Measurements from ENCODE around the gene SLC35F4. TPM values are rescaled to one million over a fixed set of nuclear protein-coding genes. Genes with fewer than 3 reads are reported as not detected.

Gene SLC35F4
- total RNA-seq, 1 experiment from 2014 or later = not detected

GRCh38 chr14:57573173-57573572 is 292.7 kb downstream of the SLC35F4 start:
- Histone ChIP-seq H3K9me3 (ENCODE audit: low read depth, low read length, poor library complexity, severe bottlenecking) (no peaks in the 10 kb centered on the region), H3K4me3 (ENCODE audit: low read depth, low read length, poor library complexity, severe bottlenecking) (no peak overlapping the region), H3K27me3 (replicated peaks; ENCODE audit: insufficient read depth, low read depth, low read length, poor library complexity) (no peaks in the 10 kb centered on the region), H3K4me1 (ENCODE audit: insufficient read depth, low read length, poor library complexity, severe bottlenecking) (peaks cover 4% of the 10 kb centered on the region), H3K27ac (ENCODE audit: low read depth, low read length, poor library complexity, severe bottlenecking) (no peak overlapping the region), H3K36me3 (ENCODE audit: insufficient read depth, low read length, poor library complexity, severe bottlenecking) (no peaks in the 10 kb centered on the region)
- no peak for DNase-seq (ENCODE audit: low spot score)
- ChIA-PET POLR2A (ENCODE audit: low non-redundant PET) (no interaction called here), CTCF (no interaction called here)
- no TSS peak for BruUV-seq (replicated peaks)
- TF ChIP-seq, protein P1, sequence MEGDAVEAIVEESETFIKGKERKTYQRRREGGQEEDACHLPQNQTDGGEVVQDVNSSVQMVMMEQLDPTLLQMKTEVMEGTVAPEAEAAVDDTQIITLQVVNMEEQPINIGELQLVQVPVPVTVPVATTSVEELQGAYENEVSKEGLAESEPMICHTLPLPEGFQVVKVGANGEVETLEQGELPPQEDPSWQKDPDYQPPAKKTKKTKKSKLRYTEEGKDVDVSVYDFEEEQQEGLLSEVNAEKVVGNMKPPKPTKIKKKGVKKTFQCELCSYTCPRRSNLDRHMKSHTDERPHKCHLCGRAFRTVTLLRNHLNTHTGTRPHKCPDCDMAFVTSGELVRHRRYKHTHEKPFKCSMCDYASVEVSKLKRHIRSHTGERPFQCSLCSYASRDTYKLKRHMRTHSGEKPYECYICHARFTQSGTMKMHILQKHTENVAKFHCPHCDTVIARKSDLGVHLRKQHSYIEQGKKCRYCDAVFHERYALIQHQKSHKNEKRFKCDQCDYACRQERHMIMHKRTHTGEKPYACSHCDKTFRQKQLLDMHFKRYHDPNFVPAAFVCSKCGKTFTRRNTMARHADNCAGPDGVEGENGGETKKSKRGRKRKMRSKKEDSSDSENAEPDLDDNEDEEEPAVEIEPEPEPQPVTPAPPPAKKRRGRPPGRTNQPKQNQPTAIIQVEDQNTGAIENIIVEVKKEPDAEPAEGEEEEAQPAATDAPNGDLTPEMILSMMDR (conservative IDR thresholded peaks at IDR 0.05; ENCODE audit: low read depth, low read length) = no peak
- TF ChIP-seq EZH2 (IDR thresholded peaks at IDR 0.05; ENCODE audit: borderline replicate concordance, low read depth, low read length, poor library complexity, severe bottlenecking) = no peak
- intact Hi-C loops (cut with micrococcal nuclease; ENCODE audit: unreplicated experiment) = no loop called here

GRCh38 chr14:57568554-57568953 is 297.3 kb downstream of the SLC35F4 start:
- intact Hi-C loops (cut with micrococcal nuclease; ENCODE audit: unreplicated experiment) = no loop called here
- Histone ChIP-seq H3K27me3 (replicated peaks; ENCODE audit: insufficient read depth, low read depth, low read length, poor library complexity) (no peaks in the 10 kb centered on the region), H3K4me1 (ENCODE audit: insufficient read depth, low read length, poor library complexity, severe bottlenecking) (peaks cover 4% of the 10 kb centered on the region), H3K4me3 (ENCODE audit: low read depth, low read length, poor library complexity, severe bottlenecking) (no peak overlapping the region), H3K36me3 (ENCODE audit: insufficient read depth, low read length, poor library complexity, severe bottlenecking) (no peaks in the 10 kb centered on the region), H3K9me3 (ENCODE audit: low read depth, low read length, poor library complexity, severe bottlenecking) (no peaks in the 10 kb centered on the region), H3K27ac (ENCODE audit: low read depth, low read length, poor library complexity, severe bottlenecking) (no peak overlapping the region)
- CTCF ChIA-PET = no interaction called here
- no peak for TF ChIP-seq EZH2 (IDR thresholded peaks at IDR 0.05; ENCODE audit: borderline replicate concordance, low read depth, low read length, poor library complexity, severe bottlenecking)
- TF ChIP-seq, protein P1 (conservative IDR thresholded peaks at IDR 0.05; ENCODE audit: low read depth, low read length) = no peak
- POLR2A ChIA-PET (ENCODE audit: low non-redundant PET) = no interaction called here
- no peak for DNase-seq (ENCODE audit: low spot score)
- BruUV-seq (replicated peaks) = no TSS peak

- no peaks in the 10 kb centered on the region for H3K9me3 ChIP-seq (ENCODE audit: low read depth, low read length, poor library complexity, severe bottlenecking)
- no peak overlapping the region for H3K4me3 ChIP-seq (ENCODE audit: low read depth, low read length, poor library complexity, severe bottlenecking)
- H3K4me1 ChIP-seq (ENCODE audit: insufficient read depth, low read length, poor library complexity, severe bottlenecking) = peaks cover 1% of the 10 kb centered on the region
- intact Hi-C loops (cut with micrococcal nuclease; ENCODE audit: unreplicated experiment) = no loop called here
- BruUV-seq (replicated peaks) = no TSS peak
- POLR2A ChIA-PET (ENCODE audit: low non-redundant PET) = no interaction called here
- no peak for TF ChIP-seq EZH2 (IDR thresholded peaks at IDR 0.05; ENCODE audit: borderline replicate concordance, low read depth, low read length, poor library complexity, severe bottlenecking)
- TF ChIP-seq, protein P1 (conservative IDR thresholded peaks at IDR 0.05; ENCODE audit: low read depth, low read length) = no peak
- H3K36me3 ChIP-seq (ENCODE audit: insufficient read depth, low read length, poor library complexity, severe bottlenecking) = no peaks in the 10 kb centered on the region
- no peak overlapping the region for H3K27ac ChIP-seq (ENCODE audit: low read depth, low read length, poor library complexity, severe bottlenecking)
- H3K27me3 ChIP-seq (replicated peaks; ENCODE audit: insufficient read depth, low read depth, low read length, poor library complexity) = no peaks in the 10 kb centered on the region
- DNase-seq (ENCODE audit: low spot score) = no peak
- CTCF ChIA-PET = no interaction called here
Measured at GRCh38 chr14:57567220-57567619, 298.7 kb downstream of the SLC35F4 start.
